HG03575 (cell line): ENCODE results near the gene NFS1.

ENCODE experiments used
- ATAC-seq: cut with Tn5 transposase; IDR thresholded peaks from one replicate; pipeline ENCODE4 v1.9.1; 2021; ENCODE audit not compliant: unreplicated experiment, insufficient number of reproducible peaks, low FRiP score; ENCODE audit errors: extremely low read depth

NFS1 gene

GRCh38 chr20:35654415-35654814, 44.7 kb downstream of the NFS1 start:
- ATAC-seq: no peak

DNA sequence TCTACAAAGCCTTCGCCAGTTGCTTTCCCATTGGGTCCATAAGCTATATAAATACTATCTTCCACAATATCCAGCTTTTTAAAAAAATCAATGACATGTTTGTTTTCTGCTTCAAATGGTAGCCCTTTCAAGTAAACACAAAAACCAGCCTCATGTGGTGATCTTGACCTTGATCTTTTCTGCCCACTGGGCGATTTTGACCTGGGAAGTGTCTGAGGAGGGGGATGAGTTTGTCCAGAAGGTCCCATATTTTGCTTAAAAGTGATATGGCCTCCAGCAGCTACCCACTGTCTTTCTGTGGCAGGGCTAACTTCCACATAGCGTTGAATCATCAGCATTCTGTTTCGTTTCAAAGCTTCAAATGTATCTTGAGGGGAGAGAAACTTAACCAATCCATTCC, 45.3 kb downstream of the NFS1 start:
- ATAC-seq: no peak

DNA sequence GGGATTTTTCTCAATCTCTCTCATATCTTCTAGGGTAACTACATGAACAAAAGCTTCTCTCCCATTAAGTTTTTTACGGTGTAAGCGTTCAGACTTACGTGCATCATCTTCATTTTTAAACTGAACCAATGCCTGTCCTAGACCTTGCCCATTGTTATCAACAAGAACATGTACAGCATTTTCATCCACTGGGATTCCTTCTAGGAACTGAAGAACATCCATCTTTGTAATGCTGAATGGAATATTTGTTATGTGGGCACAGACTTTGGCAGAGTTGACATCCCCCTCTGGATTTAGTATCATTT, 45.8 kb downstream of the NFS1 start:
- no peak for ATAC-seq

- no peak for ATAC-seq
Measured at GRCh38 chr20:35652641-35653429, 46.3 kb downstream of the NFS1 start.

- ATAC-seq: no peak
Measured at GRCh38 chr20:35651958-35652357, 47.2 kb downstream of the NFS1 start.

- ATAC-seq: no peak
Measured at GRCh38 chr20:35650632-35651031, 48.5 kb downstream of the NFS1 start.

DNA sequence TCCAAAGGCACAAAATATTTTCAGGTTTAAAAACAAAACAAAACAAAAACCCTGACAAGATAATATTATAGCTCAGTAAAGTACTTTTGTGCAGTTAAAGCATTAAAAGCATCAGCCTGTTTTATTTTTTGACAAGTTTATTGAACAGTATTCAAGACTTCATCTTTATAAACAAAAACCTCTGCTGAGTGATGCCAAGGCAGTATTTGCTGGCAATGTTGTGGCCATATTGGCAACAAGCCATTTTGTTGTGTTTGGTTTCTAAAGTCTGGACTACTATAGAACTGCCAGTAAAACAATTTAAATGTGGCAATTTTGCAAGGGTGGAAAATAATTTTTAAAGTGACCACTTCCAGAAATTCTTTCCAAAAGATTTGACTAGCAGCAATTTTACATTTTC, 50.3 kb downstream of the NFS1 start:
- ATAC-seq: no peak

DNA sequence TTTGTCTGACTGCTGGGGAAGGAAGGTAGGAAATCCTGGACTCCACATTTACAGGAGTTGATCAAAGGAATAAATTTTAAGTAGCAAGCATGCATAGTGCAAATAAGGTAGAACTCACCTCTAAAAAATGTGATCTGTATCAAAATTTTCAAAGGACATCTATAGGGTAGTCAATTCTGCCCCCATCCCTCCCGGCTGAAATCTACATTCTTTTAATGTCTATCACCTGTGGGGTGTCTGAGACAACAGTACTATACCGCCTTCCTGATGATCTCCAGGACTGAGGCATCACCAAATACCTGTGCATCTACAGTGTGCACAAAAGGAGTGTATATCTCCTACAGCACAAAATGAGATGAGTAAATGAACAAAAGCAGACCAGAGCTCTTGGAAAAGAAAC, 54.3 kb downstream of the NFS1 start:
- no peak for ATAC-seq

DNA sequence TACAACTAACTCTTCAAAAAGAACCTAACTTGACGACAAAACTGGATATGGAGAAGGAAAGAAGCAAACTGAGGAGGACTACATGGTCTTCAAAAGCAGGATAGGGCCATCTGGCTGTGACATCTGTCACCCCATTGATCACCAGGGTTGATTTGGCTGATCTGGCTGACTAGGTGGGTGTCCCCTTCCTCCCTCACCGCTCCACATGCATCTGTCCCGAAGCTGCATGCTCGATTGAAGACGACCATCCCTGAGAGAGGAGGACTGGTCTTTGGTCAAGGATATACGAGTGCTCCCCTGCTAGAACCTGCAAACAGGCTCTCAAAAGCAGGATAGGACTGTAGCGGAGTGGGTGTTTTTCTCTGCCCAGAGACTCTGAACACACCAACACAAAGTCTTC, 56.1 kb downstream of the NFS1 start:
- no peak for ATAC-seq

- no peak for ATAC-seq
Measured at GRCh38 chr20:35641743-35642142, 57.4 kb downstream of the NFS1 start.

GRCh38 chr20:35640724-35641123, 58.4 kb downstream of the NFS1 start:
- ATAC-seq: no peak

GRCh38 chr20:35638751-35639150, 60.4 kb downstream of the NFS1 start:
- ATAC-seq: no peak

DNA sequence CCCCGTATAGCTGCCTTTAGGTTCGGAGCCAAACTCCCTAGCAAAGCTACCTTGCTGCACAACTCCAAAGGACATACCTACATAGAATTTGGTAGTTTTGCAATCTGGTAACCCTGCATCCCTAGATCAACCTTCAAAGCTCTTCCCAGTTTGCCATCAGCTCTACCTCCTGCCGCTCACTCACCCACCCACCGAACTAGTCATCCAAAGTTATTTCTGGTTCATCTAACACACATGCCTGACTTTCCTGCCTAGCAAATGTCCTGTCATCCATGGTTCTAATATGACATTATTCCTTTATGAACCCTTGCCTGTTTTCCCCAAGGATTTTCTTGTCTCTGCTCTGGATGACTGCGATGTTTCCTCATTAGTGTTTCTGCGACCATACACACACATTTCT, 61.9 kb downstream of the NFS1 start:
- no peak for ATAC-seq

- no peak for ATAC-seq
Measured at GRCh38 chr20:35636095-35636494, 63.1 kb downstream of the NFS1 start.

DNA sequence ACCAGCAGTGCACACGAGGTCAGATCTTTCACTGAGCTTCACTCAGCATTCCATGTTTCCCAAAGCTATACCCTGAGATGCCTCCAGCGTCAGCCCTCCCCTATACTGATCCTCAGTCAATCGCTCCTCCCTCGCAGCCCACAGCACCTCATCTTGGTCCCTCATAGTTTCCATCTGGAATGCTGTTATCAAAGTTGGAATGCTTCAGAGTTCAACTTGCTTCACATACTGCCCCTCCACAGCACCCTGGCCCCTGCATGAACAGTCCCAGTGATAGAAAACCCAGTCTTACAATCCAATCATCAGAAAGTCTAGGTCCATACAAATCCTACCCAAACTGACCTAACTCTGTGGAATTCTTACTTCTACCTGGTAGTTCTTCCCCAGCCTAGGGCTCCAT, 63.5 kb downstream of the NFS1 start:
- ATAC-seq: no peak

GRCh38 chr20:35632539-35633115, 66.5 kb downstream of the NFS1 start:
- ATAC-seq: no peak

- no peak for ATAC-seq
Measured at GRCh38 chr20:35630636-35631035, 68.5 kb downstream of the NFS1 start.

- ATAC-seq: no peak
Measured at GRCh38 chr20:35629427-35630145, 69.6 kb downstream of the NFS1 start.

- ATAC-seq: no peak
Measured at GRCh38 chr20:35627121-35627520, 72.0 kb downstream of the NFS1 start.

GRCh38 chr20:35626386-35627001, 72.7 kb downstream of the NFS1 start:
- no peak for ATAC-seq
